Hepatocyte (in vitro differentiated cells): ENCODE measurements around the gene CAB39L. TPM values are rescaled to one million over a fixed set of nuclear protein-coding genes. Genes with fewer than 3 reads are reported as not detected.

ENCODE experiments used
- DNase-seq: peaks from one replicate; pipeline ENCODE4 v3.0.0-alpha.2; 2016; ENCODE audit warnings: low spot score
- H2AFZ ChIP-seq: fragments of 200-600 bp; sonication (generic); 2 replicates; pipeline ENCODE4 v1.6.0; 2016; ENCODE audit warnings: antibody characterized with exemption, mild to moderate bottlenecking
- H3K27ac ChIP-seq: fragments of 200-600 bp; sonication (generic); 2 replicates; pipeline ENCODE4 v1.5.1; 2016; ENCODE audit warnings: mild to moderate bottlenecking
- H3K27me3 ChIP-seq: fragments of 200-600 bp; sonication (generic); 2 replicates; pipeline ENCODE4 v1.6.1; 2016
- H3K36me3 ChIP-seq: fragments of 200-600 bp; sonication (generic); replicated peaks from 2 replicates; pipeline ENCODE4 v1.5.1; 2016; ENCODE audit warnings: low read depth; ENCODE audit not compliant: insufficient read depth
- H3K4me1 ChIP-seq: fragments of 200-600 bp; sonication (generic); 2 replicates; pipeline ENCODE4 v1.5.1; 2016; ENCODE audit warnings: mild to moderate bottlenecking, moderate library complexity; ENCODE audit not compliant: insufficient read depth
- H3K4me2 ChIP-seq: fragments of 200-600 bp; sonication (generic); 2 replicates; pipeline ENCODE4 v1.6.0; 2016
- H3K4me3 ChIP-seq: fragments of 200-600 bp; sonication (generic); 2 replicates; pipeline ENCODE4 v1.5.1; 2016; ENCODE audit warnings: mild to moderate bottlenecking
- H3K79me2 ChIP-seq: fragments of 200-600 bp; sonication (generic); 2 replicates; pipeline ENCODE4 v1.6.0; 2017; ENCODE audit warnings: mild to moderate bottlenecking
- H3K9me2 ChIP-seq: fragments of 200-600 bp; sonication (generic); replicated peaks from 2 replicates; pipeline ENCODE4 v1.6.0; 2017; ENCODE audit warnings: mild to moderate bottlenecking; ENCODE audit not compliant: insufficient read depth
- H3K9me3 ChIP-seq: fragments of 200-600 bp; sonication (generic); 2 replicates; pipeline ENCODE4 v1.5.1; 2016; ENCODE audit warnings: low read depth, mild to moderate bottlenecking
- H4K20me1 ChIP-seq: fragments of 200-600 bp; sonication (generic); 2 replicates; pipeline ENCODE4 v1.6.0; 2016; ENCODE audit warnings: mild to moderate bottlenecking; ENCODE audit not compliant: insufficient read depth, poor library complexity, severe bottlenecking
- EZH2 ChIP-seq: fragments of 200-600 bp; sonication (generic); IDR thresholded peaks from 2 replicates; pipeline ENCODE4 v1.6.1; 2016; ENCODE audit warnings: antibody characterized with exemption, mild to moderate bottlenecking, borderline replicate concordance
- EZH2phosphoT487 ChIP-seq: fragments of 200-600 bp; sonication (generic); IDR thresholded peaks from one replicate; pipeline ENCODE4 v1.6.1; 2018; ENCODE audit warnings: antibody characterized with exemption, mild to moderate bottlenecking, low read depth, moderate library complexity; ENCODE audit not compliant: unreplicated experiment, severe bottlenecking
- WGBS: methylation state at CpG from one replicate; pipeline ENCODE4 v1.1.6; 2016; ENCODE audit warnings: low lambda C conversion rate; ENCODE audit errors: missing lambda C conversion rate; 5-methylcytosine and 5-hydroxymethylcytosine counted together
- polyA plus RNA-seq: library from polyadenylated mRNA; unstranded; fragments of >200 nt; fragmentation: Nextera tagmentation; extraction: Ambion mirVana; gene quantifications from 2 replicates; pipeline ENCODE4 v1.2.1, GENCODE V29; 2016
- total RNA-seq: library from RNA; depleted of rRNA; stranded (reverse); fragments of >200 nt; gene quantifications from 2 replicates; pipeline ENCODE4 v1.2.3, GENCODE V29; 2014
- TF ChIP-seq, protein P1 (sequence below): fragments of 200-600 bp; sonication (generic); IDR thresholded peaks from 2 replicates; pipeline ENCODE4 v1.5.1; 2016; ENCODE audit warnings: antibody characterized with exemption, mild to moderate bottlenecking; ENCODE audit not compliant: poor library complexity

Gene CAB39L
- total and polyA plus RNA-seq, 2 experiments from 2014 or later = 13.7 to 20.4 TPM

DNA sequence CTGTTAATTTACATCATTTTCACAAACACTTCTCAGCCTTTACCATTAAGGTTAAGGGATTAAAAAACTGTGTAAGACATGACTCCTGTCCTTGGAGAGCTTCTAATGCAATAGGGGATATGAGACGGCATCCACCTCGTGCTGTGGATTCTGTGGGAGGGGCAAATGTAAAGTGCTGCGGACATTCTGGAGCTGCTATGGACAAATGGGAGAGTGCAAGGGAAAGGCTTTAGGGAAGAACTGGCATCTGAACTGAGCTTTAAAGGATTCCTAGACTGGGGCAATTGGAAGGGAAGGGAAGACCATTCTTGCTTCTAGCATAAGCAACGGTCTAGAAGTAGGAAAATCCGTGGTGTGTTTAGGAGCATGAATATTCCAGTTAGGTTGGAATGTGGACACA is 164.8 kb downstream of the CAB39L start:
- Histone ChIP-seq H3K4me1 (no peaks in the 10 kb centered on the region), H2AFZ (no peak overlapping the region), H4K20me1 (no peaks in the 10 kb centered on the region), H3K4me2 (no peak overlapping the region), H3K79me2 (no peaks in the 10 kb centered on the region), H3K9me2 (no peaks in the 10 kb centered on the region), H3K36me3 (no peaks in the 10 kb centered on the region), H3K4me3 (no peak overlapping the region), H3K27me3 (no peaks in the 10 kb centered on the region), H3K9me3 (no peaks in the 10 kb centered on the region), H3K27ac (no peak overlapping the region)
- DNase-seq = no peak
- 64% methylated on average over 5 of the region's 5 CpGs for WGBS
- TF ChIP-seq, protein P1, sequence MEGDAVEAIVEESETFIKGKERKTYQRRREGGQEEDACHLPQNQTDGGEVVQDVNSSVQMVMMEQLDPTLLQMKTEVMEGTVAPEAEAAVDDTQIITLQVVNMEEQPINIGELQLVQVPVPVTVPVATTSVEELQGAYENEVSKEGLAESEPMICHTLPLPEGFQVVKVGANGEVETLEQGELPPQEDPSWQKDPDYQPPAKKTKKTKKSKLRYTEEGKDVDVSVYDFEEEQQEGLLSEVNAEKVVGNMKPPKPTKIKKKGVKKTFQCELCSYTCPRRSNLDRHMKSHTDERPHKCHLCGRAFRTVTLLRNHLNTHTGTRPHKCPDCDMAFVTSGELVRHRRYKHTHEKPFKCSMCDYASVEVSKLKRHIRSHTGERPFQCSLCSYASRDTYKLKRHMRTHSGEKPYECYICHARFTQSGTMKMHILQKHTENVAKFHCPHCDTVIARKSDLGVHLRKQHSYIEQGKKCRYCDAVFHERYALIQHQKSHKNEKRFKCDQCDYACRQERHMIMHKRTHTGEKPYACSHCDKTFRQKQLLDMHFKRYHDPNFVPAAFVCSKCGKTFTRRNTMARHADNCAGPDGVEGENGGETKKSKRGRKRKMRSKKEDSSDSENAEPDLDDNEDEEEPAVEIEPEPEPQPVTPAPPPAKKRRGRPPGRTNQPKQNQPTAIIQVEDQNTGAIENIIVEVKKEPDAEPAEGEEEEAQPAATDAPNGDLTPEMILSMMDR = no peak
- TF ChIP-seq EZH2 (no peak), EZH2phosphoT487 (no peak)

DNA sequence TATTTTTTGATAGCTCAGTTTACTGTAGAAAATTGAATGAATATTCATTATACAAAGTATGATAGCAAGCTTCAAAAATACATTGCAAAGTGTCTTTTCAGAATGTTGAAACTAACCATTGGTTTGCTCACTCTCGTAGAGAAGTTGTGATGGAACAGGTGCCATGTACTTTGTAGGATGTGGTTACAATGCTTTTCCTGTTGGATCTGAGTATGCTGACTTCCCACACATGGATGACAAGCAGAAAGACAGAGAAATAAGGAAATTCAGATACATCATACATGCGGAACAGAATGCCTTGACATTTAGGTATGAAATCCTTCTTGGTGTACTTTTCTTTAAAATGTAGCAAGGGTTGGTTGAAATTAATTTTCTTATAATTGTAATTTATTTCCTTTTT is 165.7 kb downstream of the CAB39L start:
- H3K27ac ChIP-seq = no peak overlapping the region
- WGBS = 94% methylated on average over 2 of the region's 2 CpGs
- TF ChIP-seq EZH2 (no peak), EZH2phosphoT487 (no peak)
- TF ChIP-seq, protein P1 = no peak
- DNase-seq = no peak
- H3K79me2 ChIP-seq = no peaks in the 10 kb centered on the region
- H3K4me2 ChIP-seq = no peak overlapping the region
- no peaks in the 10 kb centered on the region for H3K4me1 ChIP-seq
- H3K9me2 ChIP-seq = no peaks in the 10 kb centered on the region
- H3K4me3 ChIP-seq = no peak overlapping the region
- H4K20me1 ChIP-seq = no peaks in the 10 kb centered on the region
- no peaks in the 10 kb centered on the region for H3K27me3 ChIP-seq
- no peaks in the 10 kb centered on the region for H3K9me3 ChIP-seq
- H2AFZ ChIP-seq = no peak overlapping the region
- H3K36me3 ChIP-seq = no peaks in the 10 kb centered on the region

DNA sequence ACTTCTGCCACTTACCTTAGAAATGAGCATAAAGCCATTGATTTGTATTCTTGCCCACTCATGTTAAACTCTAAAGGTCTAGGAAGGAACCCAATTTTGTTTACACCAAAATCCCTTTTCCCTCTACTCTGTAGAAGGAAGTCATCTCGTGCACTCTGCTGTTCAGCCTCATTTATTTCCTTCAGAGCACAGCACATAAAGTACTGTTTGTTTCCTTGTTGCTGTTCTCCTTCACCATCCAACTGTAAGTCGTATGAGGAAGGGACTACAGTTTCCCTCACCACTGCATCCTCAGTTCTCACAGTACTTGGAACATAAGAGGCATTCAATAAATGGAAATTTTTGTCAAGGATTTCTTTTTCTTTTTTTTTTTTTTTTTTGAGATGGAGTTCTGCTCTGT is 171.6 kb downstream of the CAB39L start:
- H3K4me2 ChIP-seq = no peak overlapping the region
- no peaks in the 10 kb centered on the region for H4K20me1 ChIP-seq
- no peak overlapping the region for H3K4me3 ChIP-seq
- H2AFZ ChIP-seq = no peak overlapping the region
- 69% methylated on average over 2 of the region's 2 CpGs for WGBS
- DNase-seq = no peak
- H3K27me3 ChIP-seq = no peaks in the 10 kb centered on the region
- H3K9me2 ChIP-seq = no peaks in the 10 kb centered on the region
- H3K79me2 ChIP-seq = no peaks in the 10 kb centered on the region
- no peaks in the 10 kb centered on the region for H3K4me1 ChIP-seq
- no peaks in the 10 kb centered on the region for H3K36me3 ChIP-seq
- TF ChIP-seq, protein P1 = no peak
- TF ChIP-seq EZH2 (no peak), EZH2phosphoT487 (no peak)
- H3K27ac ChIP-seq = no peak overlapping the region
- no peaks in the 10 kb centered on the region for H3K9me3 ChIP-seq

DNA sequence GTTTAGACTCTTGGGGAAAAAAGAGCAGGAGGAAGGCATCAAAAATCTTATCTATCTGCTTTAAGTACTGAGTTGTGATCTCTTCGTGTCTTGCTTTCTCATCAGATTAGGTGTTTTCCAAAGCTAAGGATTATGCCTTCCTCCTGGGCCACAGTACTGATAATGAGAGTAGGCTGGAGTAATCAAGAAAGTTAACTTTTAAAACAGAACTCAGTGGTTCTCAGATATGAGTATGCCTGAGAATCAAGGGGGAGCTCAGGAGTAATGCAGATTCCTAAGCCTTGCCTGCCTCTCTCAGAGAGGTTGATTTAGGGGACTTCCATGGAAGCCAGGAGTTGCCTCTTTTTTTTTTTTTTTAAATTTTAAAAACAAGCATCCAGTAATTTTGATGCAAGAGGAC is 172.6 kb downstream of the CAB39L start:
- H3K36me3 ChIP-seq = no peaks in the 10 kb centered on the region
- H4K20me1 ChIP-seq = no peaks in the 10 kb centered on the region
- H3K9me2 ChIP-seq = no peaks in the 10 kb centered on the region
- no peak for DNase-seq
- H3K27me3 ChIP-seq = no peaks in the 10 kb centered on the region
- H3K79me2 ChIP-seq = no peaks in the 10 kb centered on the region
- TF ChIP-seq EZH2phosphoT487 (no peak), EZH2 (no peak)
- TF ChIP-seq, protein P1 = no peak
- H3K27ac ChIP-seq = no peak overlapping the region
- H2AFZ ChIP-seq = no peak overlapping the region
- H3K4me1 ChIP-seq = no peaks in the 10 kb centered on the region
- no peaks in the 10 kb centered on the region for H3K9me3 ChIP-seq
- WGBS = 50% methylated on average over 1 of the region's 1 CpG
- no peak overlapping the region for H3K4me3 ChIP-seq
- no peak overlapping the region for H3K4me2 ChIP-seq
